Ovary (tissue), 3 donors: Measurements from ENCODE around the gene RFX3.

Experiments
- CTCF ChIP-seq, 3 donors: fragments of 450-650 bp in 2 of 3; fragments of 200-600 bp in 1 of 3; IDR thresholded peaks; one replicate each; pipeline versions ENCODE4 v1.5.1 to v1.8.0; 2016 to 2022; ENCODE audit warnings: antibody characterized with exemption in 3 of 3, mild to moderate bottlenecking in 1 of 3
- POLR2A ChIP-seq: fragments of 450-650 bp; IDR thresholded peaks from one replicate; pipeline ENCODE4 v1.6.1; 2017; ENCODE audit warnings: antibody characterized with exemption, mild to moderate bottlenecking, moderate library complexity
- donor health status: DM: no; HTN: no; CAD: no.

GRCh38 chr9:3510796-3511195 is 15.0 kb downstream of the RFX3 start:
- TF ChIP-seq CTCF (IDR thresholded peaks at IDR 0.05) (no peak), POLR2A (no peak)
